WTC11 (cell line): ENCODE measurements around the gene MNX1. TPM values are rescaled to one million over a fixed set of nuclear protein-coding genes. Genes with fewer than 3 reads are reported as not detected.

Experiments
- ATAC-seq: fragments of 200-7000 bp; cut with Tn5 transposase; 2 replicates; pipeline ENCODE4 v1.10.0; 2021; ENCODE audit warnings: mild to moderate bottlenecking, moderate library complexity
- CTCF ChIA-PET: fragments of 300-600 bp; sonication (Branson Sonifier 250); formaldehyde crosslinking; loops from one replicate; lab custom pipeline; 2021; ENCODE audit warnings: antibody characterized with exemption; lab: Charles Lee
- POLR2A ChIA-PET: fragments of 350-600 bp; sonication (Branson Sonifier 250); formaldehyde crosslinking; loops from one replicate; lab custom pipeline; 2021; ENCODE audit warnings: antibody characterized with exemption; lab: Charles Lee
- DNase-seq: peaks from one replicate; pipeline ENCODE4 v3.0.0; 2021; ENCODE audit warnings: low spot score
- H3K27ac Mint-ChIP-seq: 2 replicates; pipeline ENCODE4 v1.8.0; 2021; ENCODE audit warnings: mixed read lengths
- H3K27me3 Mint-ChIP-seq: 2 replicates; pipeline ENCODE4 v1.8.0; 2021; ENCODE audit warnings: low read depth, mild to moderate bottlenecking, moderate library complexity, mixed read lengths
- H3K36me3 Mint-ChIP-seq: 2 replicates; pipeline ENCODE4 v1.8.0; 2021; ENCODE audit warnings: mixed read lengths
- H3K4me1 Mint-ChIP-seq: 2 replicates; pipeline ENCODE4 v1.8.0; 2022; ENCODE audit warnings: mixed read lengths
- H3K4me3 Mint-ChIP-seq: 2 replicates; pipeline ENCODE4 v1.8.0; 2021; ENCODE audit warnings: mild to moderate bottlenecking, moderate library complexity, mixed read lengths
- H3K9me3 Mint-ChIP-seq: 2 replicates; pipeline ENCODE4 v1.8.0; 2021; ENCODE audit warnings: mixed read lengths
- EMX1 ChIP-seq: fragments of 250-450 bp; sonication (Bioruptor Pico); IDR thresholded peaks from 2 replicates; pipeline ENCODE4 v1.8.0; 2021; ENCODE audit warnings: mild to moderate bottlenecking
- IRF2 ChIP-seq: sonication (generic); formaldehyde crosslinking; IDR thresholded peaks from 2 replicates; pipeline ENCODE4 v1.8.0; 2022; ENCODE audit warnings: low read depth, missing genetic modification reagents, borderline replicate concordance
- JAZF1 ChIP-seq: fragments of 250-450 bp; sonication (Bioruptor Pico); IDR thresholded peaks from 2 replicates; pipeline ENCODE4 v1.9.0; 2021; ENCODE audit warnings: moderate library complexity, mild to moderate bottlenecking, inconsistent platforms
- NR3C1 ChIP-seq: sonication (generic); formaldehyde crosslinking; conservative IDR thresholded peaks from 2 replicates; pipeline ENCODE4 v1.8.1; 2023; ENCODE audit warnings: low read depth, mild to moderate bottlenecking, missing genetic modification reagents
- PRRX2 ChIP-seq: fragments of 250-450 bp; sonication (Bioruptor Pico); IDR thresholded peaks from 2 replicates; pipeline ENCODE4 v1.8.0; 2021; ENCODE audit warnings: mild to moderate bottlenecking
- TEAD1 ChIP-seq: sonication (generic); formaldehyde crosslinking; IDR thresholded peaks from 2 replicates; pipeline ENCODE4 v1.8.0; 2022; ENCODE audit warnings: mild to moderate bottlenecking, missing genetic modification reagents
- total RNA-seq: library from RNA; stranded (reverse); gene quantifications from 3 replicates; pipeline ENCODE4 v1.2.3, GENCODE V29; 2021
- TF ChIP-seq, protein P1 (sequence below): sonication (generic); formaldehyde crosslinking; IDR thresholded peaks from 2 replicates; pipeline ENCODE4 v1.8.0; 2022; ENCODE audit warnings: mild to moderate bottlenecking, missing genetic modification reagents
- TF ChIP-seq, protein P2 (sequence below): sonication (generic); formaldehyde crosslinking; IDR thresholded peaks from 2 replicates; pipeline ENCODE4 v1.8.1; 2023; ENCODE audit warnings: mild to moderate bottlenecking, missing genetic modification reagents
- TF ChIP-seq, protein P3 (sequence below): fragments of 250-450 bp; sonication (Bioruptor Pico); IDR thresholded peaks from 2 replicates; pipeline ENCODE4 v1.9.0; 2021; ENCODE audit warnings: mild to moderate bottlenecking, borderline replicate concordance
- TF ChIP-seq, protein P4 (sequence below): sonication (generic); formaldehyde crosslinking; IDR thresholded peaks from 2 replicates; pipeline ENCODE4 v1.8.0; 2022; ENCODE audit warnings: mild to moderate bottlenecking, missing genetic modification reagents
- TF ChIP-seq, protein P5 (sequence below): sonication (generic); formaldehyde crosslinking; IDR thresholded peaks from 2 replicates; pipeline ENCODE4 v1.8.1; 2022; ENCODE audit warnings: low read depth, mild to moderate bottlenecking, moderate library complexity, missing genetic modification reagents, borderline replicate concordance
- TF ChIP-seq, protein P6 (sequence below): sonication (generic); formaldehyde crosslinking; IDR thresholded peaks from 2 replicates; pipeline ENCODE4 v1.8.1; 2023; ENCODE audit warnings: mild to moderate bottlenecking, missing genetic modification reagents, moderate library complexity

MNX1 gene
- total RNA-seq, 1 experiment from 2014 or later = 0.46 TPM

DNA sequence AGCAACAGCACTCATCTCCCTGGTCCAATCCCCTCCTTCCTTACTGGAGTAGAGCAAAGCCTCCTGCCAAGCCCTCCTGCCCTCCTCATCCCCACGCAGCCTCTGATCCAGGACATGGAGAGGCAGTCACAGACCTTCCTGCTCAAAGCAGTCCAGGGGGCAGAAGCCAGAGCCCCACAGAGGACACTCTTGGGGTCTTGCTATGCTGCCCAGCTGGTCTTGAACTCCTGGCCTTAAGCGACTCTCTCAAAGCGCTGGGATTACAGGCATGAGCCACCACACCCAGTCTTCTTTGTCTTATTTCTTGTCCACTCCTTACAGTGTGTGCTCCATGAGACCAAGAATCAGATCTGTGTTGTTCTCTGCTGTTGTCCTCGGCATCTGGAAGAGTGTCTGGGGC, 26.6 kb upstream of the MNX1 start (continued):
- no peak for TF ChIP-seq NR3C1 (CRISPR knock-in tag)

DNA sequence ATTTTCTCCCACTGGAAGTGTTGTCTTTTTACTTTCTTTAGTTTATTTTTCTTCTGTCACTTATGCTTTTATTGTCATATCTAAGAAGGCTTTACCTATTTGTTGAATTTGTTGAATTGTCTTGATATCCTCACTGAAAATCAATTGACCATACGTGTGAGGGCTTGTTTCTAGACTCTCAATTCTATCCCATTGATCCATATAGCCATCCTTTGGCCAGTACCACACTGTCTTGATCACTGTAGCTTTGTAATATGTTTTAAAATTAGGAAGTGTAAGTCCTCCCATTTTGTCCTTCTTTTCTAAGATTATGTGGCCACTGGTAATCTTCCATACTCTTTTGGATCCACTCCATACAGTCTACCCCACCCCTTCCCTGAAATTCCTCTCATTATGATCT, 25.5 kb upstream of the MNX1 start:
- TF ChIP-seq, protein P1, sequence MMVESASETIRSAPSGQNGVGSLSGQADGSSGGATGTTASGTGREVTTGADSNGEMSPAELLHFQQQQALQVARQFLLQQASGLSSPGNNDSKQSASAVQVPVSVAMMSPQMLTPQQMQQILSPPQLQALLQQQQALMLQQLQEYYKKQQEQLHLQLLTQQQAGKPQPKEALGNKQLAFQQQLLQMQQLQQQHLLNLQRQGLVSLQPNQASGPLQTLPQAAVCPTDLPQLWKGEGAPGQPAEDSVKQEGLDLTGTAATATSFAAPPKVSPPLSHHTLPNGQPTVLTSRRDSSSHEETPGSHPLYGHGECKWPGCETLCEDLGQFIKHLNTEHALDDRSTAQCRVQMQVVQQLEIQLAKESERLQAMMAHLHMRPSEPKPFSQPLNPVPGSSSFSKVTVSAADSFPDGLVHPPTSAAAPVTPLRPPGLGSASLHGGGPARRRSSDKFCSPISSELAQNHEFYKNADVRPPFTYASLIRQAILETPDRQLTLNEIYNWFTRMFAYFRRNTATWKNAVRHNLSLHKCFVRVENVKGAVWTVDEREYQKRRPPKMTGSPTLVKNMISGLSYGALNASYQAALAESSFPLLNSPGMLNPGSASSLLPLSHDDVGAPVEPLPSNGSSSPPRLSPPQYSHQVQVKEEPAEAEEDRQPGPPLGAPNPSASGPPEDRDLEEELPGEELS (CRISPR knock-in tag) = no peak
- no peak overlapping the region for H3K27ac Mint-ChIP-seq
- ChIA-PET POLR2A (no interaction called here), CTCF (no interaction called here)
- no peak overlapping the region for H3K4me3 Mint-ChIP-seq
- DNase-seq = no peak
- H3K4me1 Mint-ChIP-seq = peaks cover 1% of the 10 kb centered on the region; the same call in 1 of the 2 replicates
- no peaks in the 10 kb centered on the region for H3K36me3 Mint-ChIP-seq
- peaks cover 6% of the 10 kb centered on the region for H3K27me3 Mint-ChIP-seq
- ATAC-seq = no peak
- H3K9me3 Mint-ChIP-seq = peaks cover 13% of the 10 kb centered on the region

DNA sequence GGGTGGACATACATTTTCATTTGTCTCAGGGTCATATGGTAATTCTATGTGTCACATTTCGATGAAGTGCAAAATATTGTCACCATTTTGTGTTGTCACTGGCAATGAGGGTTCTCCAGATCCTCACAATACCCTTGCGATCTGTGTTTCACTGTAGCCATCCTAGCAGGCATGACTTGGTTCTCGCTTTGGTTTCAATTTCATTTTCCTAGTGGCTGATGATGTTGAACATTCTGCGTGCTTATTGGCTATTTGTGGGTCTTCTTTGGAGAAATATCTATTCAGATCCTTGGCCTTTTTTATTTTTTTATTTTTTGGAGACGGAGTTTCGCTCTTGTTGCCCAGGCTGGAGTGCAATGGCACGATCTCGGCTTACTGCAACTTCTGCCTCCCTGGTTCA, 24.8 kb upstream of the MNX1 start:
- Mint-ChIP-seq H3K36me3 (no peaks in the 10 kb centered on the region), H3K4me3 (no peak overlapping the region), H3K9me3 (peaks cover 13% of the 10 kb centered on the region), H3K27me3 (peaks cover 6% of the 10 kb centered on the region), H3K4me1 (no peaks in the 10 kb centered on the region), H3K27ac (no peak overlapping the region)
- ChIA-PET POLR2A (no interaction called here), CTCF (no interaction called here)
- TF ChIP-seq, protein P1 (CRISPR knock-in tag) = no peak
- DNase-seq (no peak), ATAC-seq (no peak)

DNA sequence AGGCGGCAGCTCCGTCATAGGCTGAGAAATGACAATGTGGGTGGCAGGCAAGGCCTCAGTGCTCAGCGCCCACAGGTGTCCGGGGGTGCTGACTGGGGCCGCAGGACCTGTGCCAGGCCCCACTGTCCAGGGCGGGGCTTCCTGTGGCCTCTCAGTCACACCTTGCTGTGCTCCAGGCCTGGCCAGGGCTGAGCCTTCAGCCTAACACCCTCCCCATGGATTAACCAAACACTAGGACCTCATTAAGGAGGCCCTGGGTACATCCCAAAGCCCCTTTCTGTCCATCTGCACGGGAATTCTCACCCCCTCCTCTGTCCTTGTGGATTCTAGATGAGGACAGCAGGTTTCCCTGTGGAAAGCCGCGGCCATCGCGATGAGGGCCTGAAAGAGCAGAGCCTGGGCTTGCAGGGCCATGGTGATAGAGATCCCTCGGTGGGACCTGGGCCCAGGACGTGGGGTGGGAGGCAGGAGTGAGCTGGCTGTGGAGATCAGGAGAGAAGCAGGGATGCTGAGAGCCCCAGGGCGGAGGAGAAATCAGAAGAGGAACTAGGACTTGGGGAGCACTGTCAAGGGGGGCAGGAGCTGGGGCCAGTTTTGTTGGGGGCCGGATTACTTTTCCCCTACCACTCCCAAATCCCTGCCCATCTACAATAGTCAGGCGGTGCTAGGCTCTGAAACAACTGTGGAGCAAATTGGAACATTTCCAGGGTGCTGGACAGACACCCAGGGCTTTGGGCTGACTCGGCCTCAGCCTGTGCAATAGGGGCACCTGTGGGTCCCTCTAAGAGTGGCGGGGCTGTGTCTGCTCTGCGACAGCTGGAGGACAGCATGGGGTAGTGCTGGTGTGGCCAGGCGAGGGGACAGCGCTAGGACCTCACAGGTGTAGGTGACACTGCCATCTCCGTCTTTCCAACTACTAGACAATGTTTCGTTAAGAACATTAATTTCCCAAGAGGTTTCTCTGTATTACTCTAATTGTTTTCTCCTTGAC, 23.3 kb upstream of the MNX1 start:
- peaks cover 13% of the 10 kb centered on the region for H3K9me3 Mint-ChIP-seq
- DNase-seq (no peak), ATAC-seq (no peak)
- POLR2A ChIA-PET = no interaction called here
- H3K27ac Mint-ChIP-seq = no peak overlapping the region
- CTCF ChIA-PET = no interaction called here
- no peaks in the 10 kb centered on the region for H3K36me3 Mint-ChIP-seq
- peaks cover 12% of the 10 kb centered on the region for H3K27me3 Mint-ChIP-seq
- H3K4me1 Mint-ChIP-seq = no peaks in the 10 kb centered on the region
- H3K4me3 Mint-ChIP-seq = no peak overlapping the region
- TF ChIP-seq TEAD1 (CRISPR knock-in tag) = no peak
- TF ChIP-seq, protein P2, sequence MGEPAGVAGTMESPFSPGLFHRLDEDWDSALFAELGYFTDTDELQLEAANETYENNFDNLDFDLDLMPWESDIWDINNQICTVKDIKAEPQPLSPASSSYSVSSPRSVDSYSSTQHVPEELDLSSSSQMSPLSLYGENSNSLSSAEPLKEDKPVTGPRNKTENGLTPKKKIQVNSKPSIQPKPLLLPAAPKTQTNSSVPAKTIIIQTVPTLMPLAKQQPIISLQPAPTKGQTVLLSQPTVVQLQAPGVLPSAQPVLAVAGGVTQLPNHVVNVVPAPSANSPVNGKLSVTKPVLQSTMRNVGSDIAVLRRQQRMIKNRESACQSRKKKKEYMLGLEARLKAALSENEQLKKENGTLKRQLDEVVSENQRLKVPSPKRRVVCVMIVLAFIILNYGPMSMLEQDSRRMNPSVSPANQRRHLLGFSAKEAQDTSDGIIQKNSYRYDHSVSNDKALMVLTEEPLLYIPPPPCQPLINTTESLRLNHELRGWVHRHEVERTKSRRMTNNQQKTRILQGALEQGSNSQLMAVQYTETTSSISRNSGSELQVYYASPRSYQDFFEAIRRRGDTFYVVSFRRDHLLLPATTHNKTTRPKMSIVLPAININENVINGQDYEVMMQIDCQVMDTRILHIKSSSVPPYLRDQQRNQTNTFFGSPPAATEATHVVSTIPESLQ (CRISPR knock-in tag) = no peak
- TF ChIP-seq, protein P3, sequence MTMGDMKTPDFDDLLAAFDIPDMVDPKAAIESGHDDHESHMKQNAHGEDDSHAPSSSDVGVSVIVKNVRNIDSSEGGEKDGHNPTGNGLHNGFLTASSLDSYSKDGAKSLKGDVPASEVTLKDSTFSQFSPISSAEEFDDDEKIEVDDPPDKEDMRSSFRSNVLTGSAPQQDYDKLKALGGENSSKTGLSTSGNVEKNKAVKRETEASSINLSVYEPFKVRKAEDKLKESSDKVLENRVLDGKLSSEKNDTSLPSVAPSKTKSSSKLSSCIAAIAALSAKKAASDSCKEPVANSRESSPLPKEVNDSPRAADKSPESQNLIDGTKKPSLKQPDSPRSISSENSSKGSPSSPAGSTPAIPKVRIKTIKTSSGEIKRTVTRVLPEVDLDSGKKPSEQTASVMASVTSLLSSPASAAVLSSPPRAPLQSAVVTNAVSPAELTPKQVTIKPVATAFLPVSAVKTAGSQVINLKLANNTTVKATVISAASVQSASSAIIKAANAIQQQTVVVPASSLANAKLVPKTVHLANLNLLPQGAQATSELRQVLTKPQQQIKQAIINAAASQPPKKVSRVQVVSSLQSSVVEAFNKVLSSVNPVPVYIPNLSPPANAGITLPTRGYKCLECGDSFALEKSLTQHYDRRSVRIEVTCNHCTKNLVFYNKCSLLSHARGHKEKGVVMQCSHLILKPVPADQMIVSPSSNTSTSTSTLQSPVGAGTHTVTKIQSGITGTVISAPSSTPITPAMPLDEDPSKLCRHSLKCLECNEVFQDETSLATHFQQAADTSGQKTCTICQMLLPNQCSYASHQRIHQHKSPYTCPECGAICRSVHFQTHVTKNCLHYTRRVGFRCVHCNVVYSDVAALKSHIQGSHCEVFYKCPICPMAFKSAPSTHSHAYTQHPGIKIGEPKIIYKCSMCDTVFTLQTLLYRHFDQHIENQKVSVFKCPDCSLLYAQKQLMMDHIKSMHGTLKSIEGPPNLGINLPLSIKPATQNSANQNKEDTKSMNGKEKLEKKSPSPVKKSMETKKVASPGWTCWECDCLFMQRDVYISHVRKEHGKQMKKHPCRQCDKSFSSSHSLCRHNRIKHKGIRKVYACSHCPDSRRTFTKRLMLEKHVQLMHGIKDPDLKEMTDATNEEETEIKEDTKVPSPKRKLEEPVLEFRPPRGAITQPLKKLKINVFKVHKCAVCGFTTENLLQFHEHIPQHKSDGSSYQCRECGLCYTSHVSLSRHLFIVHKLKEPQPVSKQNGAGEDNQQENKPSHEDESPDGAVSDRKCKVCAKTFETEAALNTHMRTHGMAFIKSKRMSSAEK (CRISPR knock-in tag) = no peak
- TF ChIP-seq, protein P4, sequence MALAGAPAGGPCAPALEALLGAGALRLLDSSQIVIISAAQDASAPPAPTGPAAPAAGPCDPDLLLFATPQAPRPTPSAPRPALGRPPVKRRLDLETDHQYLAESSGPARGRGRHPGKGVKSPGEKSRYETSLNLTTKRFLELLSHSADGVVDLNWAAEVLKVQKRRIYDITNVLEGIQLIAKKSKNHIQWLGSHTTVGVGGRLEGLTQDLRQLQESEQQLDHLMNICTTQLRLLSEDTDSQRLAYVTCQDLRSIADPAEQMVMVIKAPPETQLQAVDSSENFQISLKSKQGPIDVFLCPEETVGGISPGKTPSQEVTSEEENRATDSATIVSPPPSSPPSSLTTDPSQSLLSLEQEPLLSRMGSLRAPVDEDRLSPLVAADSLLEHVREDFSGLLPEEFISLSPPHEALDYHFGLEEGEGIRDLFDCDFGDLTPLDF (CRISPR knock-in tag) = no peak
- TF ChIP-seq EMX1 = no peak
- no peak for TF ChIP-seq PRRX2 (CRISPR knock-in tag)
- TF ChIP-seq IRF2 (CRISPR knock-in tag) = no peak
- TF ChIP-seq JAZF1 = no peak
- TF ChIP-seq, protein P5, sequence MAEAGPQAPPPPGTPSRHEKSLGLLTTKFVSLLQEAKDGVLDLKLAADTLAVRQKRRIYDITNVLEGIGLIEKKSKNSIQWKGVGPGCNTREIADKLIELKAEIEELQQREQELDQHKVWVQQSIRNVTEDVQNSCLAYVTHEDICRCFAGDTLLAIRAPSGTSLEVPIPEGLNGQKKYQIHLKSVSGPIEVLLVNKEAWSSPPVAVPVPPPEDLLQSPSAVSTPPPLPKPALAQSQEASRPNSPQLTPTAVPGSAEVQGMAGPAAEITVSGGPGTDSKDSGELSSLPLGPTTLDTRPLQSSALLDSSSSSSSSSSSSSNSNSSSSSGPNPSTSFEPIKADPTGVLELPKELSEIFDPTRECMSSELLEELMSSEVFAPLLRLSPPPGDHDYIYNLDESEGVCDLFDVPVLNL = no peak
- TF ChIP-seq, protein P6, sequence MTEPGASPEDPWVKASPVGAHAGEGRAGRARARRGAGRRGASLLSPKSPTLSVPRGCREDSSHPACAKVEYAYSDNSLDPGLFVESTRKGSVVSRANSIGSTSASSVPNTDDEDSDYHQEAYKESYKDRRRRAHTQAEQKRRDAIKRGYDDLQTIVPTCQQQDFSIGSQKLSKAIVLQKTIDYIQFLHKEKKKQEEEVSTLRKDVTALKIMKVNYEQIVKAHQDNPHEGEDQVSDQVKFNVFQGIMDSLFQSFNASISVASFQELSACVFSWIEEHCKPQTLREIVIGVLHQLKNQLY (CRISPR knock-in tag) = no peak
